ENCODE results near the gene CRMP1.

- TF ChIP-seq POLR2AphosphoS5 (IDR thresholded peaks at IDR 0.05; ENCODE audit: low read depth, low read length) (no peak), TAF1 (IDR thresholded peaks at IDR 0.05; ENCODE audit: borderline replicate concordance, insufficient read depth, low read length) (no peak), SIN3A (IDR thresholded peaks at IDR 0.05; ENCODE audit: borderline replicate concordance, insufficient read depth, low read length) (no peak), FOXP2 (optimal IDR thresholded peaks at IDR 0.05; ENCODE audit: borderline replicate concordance, extremely low read depth, extremely low read length, insufficient read depth) (no peak)
- TF ChIP-seq, protein P1, sequence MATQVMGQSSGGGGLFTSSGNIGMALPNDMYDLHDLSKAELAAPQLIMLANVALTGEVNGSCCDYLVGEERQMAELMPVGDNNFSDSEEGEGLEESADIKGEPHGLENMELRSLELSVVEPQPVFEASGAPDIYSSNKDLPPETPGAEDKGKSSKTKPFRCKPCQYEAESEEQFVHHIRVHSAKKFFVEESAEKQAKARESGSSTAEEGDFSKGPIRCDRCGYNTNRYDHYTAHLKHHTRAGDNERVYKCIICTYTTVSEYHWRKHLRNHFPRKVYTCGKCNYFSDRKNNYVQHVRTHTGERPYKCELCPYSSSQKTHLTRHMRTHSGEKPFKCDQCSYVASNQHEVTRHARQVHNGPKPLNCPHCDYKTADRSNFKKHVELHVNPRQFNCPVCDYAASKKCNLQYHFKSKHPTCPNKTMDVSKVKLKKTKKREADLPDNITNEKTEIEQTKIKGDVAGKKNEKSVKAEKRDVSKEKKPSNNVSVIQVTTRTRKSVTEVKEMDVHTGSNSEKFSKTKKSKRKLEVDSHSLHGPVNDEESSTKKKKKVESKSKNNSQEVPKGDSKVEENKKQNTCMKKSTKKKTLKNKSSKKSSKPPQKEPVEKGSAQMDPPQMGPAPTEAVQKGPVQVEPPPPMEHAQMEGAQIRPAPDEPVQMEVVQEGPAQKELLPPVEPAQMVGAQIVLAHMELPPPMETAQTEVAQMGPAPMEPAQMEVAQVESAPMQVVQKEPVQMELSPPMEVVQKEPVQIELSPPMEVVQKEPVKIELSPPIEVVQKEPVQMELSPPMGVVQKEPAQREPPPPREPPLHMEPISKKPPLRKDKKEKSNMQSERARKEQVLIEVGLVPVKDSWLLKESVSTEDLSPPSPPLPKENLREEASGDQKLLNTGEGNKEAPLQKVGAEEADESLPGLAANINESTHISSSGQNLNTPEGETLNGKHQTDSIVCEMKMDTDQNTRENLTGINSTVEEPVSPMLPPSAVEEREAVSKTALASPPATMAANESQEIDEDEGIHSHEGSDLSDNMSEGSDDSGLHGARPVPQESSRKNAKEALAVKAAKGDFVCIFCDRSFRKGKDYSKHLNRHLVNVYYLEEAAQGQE (IDR thresholded peaks at IDR 0.05; ENCODE audit: insufficient read depth in 1 of 2, low read depth in 2 of 2, low read length in 2 of 2) = no peak
These were observed 4.8 kb upstream of the CRMP1 start for GRCh38 chr4:5897674-5898073.
